Adrenal gland (tissue), 12 donors: ENCODE measurements around the gene TIPARP. TPM values are rescaled to one million over a fixed set of nuclear protein-coding genes. Genes with fewer than 3 reads are reported as not detected.

Source experiments
- DNase-seq, 7 donors: peaks; one replicate each; pipeline ENCODE4 v3.0.0-alpha.2; 2019 to 2020
- H3K27ac ChIP-seq, 5 donors: fragments of 200-600 bp; sonication (generic) in 4 of 5; 1 replicate in 3 of 5; 2 replicates in 2 of 5; pipeline versions ENCODE4 v1.5.1 to v1.8.0; 2016 to 2020; ENCODE audit warnings: mild to moderate bottlenecking in 1 of 5
- H3K27me3 ChIP-seq: fragments of 200-600 bp; 2 replicates; pipeline ENCODE4 v1.8.0; 2021
- H3K36me3 ChIP-seq, 2 donors: fragments of 200-600 bp; replicated peaks in 1 of 2; 1 replicate in 1 of 2; 2 replicates in 1 of 2; pipeline versions ENCODE4 v1.5.1 to v1.8.0; 2018 to 2022
- H3K4me1 ChIP-seq, 2 donors: fragments of 200-600 bp; replicated peaks in 1 of 2; 1 replicate in 1 of 2; 2 replicates in 1 of 2; pipeline versions ENCODE4 v1.5.1 to v1.8.0; 2018 to 2021
- H3K4me3 ChIP-seq, 4 donors: fragments of 200-600 bp; sonication (generic) in 3 of 4; one replicate each; pipeline ENCODE4 v1.5.1; 2016 to 2018
- H3K9me3 ChIP-seq, 3 donors: fragments of 200-600 bp; sonication (generic) in 1 of 3; replicated peaks in 1 of 3; 1 replicate in 2 of 3; 2 replicates in 1 of 3; pipeline versions ENCODE4 v1.5.1 to v1.8.0; 2016 to 2021
- POLR2A ChIP-seq, 2 donors: fragments of 450-650 bp; IDR thresholded peaks; one replicate each; pipeline ENCODE4 v1.6.1; 2017; ENCODE audit warnings: antibody characterized with exemption in 2 of 2, mild to moderate bottlenecking in 2 of 2, moderate library complexity in 1 of 2
- WGBS, 4 donors: extraction: QIAGEN DNeasy Blood & Tissue Kit in 2 of 4; methylation state at CpG; one replicate each; pipeline versions ENCODE4 v1.1.5 to v1.1.7; 2013 to 2017; 5-methylcytosine and 5-hydroxymethylcytosine counted together
- intact Hi-C, 2 donors: fragments of 100-400 bp; cut with DNase I; formaldehyde crosslinking; loops; one replicate each; pipeline versions ENCODE4 v1.14.1 to v1.15.0; 2022 to 2023
- polyA plus RNA-seq, 3 donors: library from polyadenylated mRNA; stranded (reverse); fragments of 200-250 nt in 2 of 3; fragments of 350-450 nt in 1 of 3; fragmentation: Illumina TruSeq in 1 of 3; extraction: RNeasy Lipid Tissue Mini Kit (QIAGEN cat#74804) in 1 of 3; gene quantifications; one replicate each; pipeline ENCODE4 v1.2.3, GENCODE V29; 2013 to 2014
- total RNA-seq, 9 donors: library from RNA; depleted of rRNA in 4 of 9; stranded (reverse); fragments of >200 nt in 4 of 9; fragments of 120-200 nt in 1 of 9; fragmentation: NEBNext Ultra II Directional in 1 of 9; extraction: Animal tissue kit (Norgen Biotek cat#: 25700) in 1 of 9; gene quantifications; one replicate each; pipeline versions ENCODE4 v1.1.0 to v1.2.4, GENCODE V29; 2013 to 2023
- TF ChIP-seq, protein P1 (sequence below), 6 experiments: fragments of 450-650 bp in 4 of 6; fragments of 200-600 bp in 2 of 6; sonication (generic) in 1 of 6; IDR thresholded peaks; 1 replicate in 5 of 6; 2 replicates in 1 of 6; pipeline versions ENCODE4 v1.5.1 to v1.8.0; 2016 to 2021; ENCODE audit warnings: antibody characterized with exemption in 6 of 6, mild to moderate bottlenecking in 2 of 6, moderate library complexity in 1 of 6
- donor health status: healthy with polysubstance abuse.
- donor health status: Bipolar disorder and iron deficiency.
- donor health status: DM: yes; HTN: yes; CAD: no.
- donor health status: DM: no; HTN: no; CAD: no.
- donor health status: DM: no; HTN: no; CAD: no.
- donor health status: DM: yes; HTN: yes; CAD: no.

Gene TIPARP
- total and polyA plus RNA-seq, 12 donors: 9.5 to 75.5 (median 18.2) TPM

DNA sequence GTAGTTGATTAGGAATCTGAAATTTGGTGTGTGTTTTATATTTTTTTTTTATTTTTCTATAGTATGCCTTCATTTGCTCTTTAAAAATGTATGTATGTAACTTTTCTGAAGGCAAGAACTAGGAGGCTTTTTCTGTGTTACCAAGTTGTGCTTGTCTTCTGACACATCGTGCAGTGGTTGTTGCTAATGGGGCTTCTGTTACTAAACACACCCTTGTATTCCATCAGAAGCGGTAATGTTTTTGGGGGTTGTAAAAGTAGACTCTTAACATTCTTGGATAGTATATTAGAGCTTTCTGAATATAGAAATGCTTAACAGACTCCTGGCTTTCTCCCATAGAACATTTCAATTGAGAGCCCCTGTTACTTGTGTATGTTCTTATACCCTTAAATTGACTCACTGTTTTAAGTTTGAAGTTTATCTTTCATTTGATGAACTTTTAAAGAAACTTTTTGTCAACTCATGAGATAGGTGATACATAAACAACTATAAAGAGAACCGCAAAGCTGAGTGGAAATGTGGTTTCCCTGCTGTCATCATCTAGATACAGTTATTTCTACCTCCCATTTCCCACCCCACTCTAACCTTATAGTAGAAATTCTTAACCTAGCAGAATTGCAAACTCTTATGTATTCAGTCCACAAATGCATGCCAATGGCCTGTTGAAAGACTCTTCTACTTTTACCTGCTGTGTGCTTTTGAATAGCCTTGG lies 2.5 kb downstream of the TIPARP start:
- Histone ChIP-seq H3K27me3 (no peaks in the 10 kb centered on the region), H3K4me3 (peak overlapping the region in 1 of 4 donors; percentile 82), H3K9me3 (no peaks in the 10 kb centered on the region), H3K27ac (no peak overlapping the region), H3K4me1 (peaks cover 0 to 48% of the 10 kb centered on the region in 2 donors), H3K36me3 (peaks cover 0 to 11% of the 10 kb centered on the region in 2 donors)
- no peak for DNase-seq
- TF ChIP-seq, protein P1, sequence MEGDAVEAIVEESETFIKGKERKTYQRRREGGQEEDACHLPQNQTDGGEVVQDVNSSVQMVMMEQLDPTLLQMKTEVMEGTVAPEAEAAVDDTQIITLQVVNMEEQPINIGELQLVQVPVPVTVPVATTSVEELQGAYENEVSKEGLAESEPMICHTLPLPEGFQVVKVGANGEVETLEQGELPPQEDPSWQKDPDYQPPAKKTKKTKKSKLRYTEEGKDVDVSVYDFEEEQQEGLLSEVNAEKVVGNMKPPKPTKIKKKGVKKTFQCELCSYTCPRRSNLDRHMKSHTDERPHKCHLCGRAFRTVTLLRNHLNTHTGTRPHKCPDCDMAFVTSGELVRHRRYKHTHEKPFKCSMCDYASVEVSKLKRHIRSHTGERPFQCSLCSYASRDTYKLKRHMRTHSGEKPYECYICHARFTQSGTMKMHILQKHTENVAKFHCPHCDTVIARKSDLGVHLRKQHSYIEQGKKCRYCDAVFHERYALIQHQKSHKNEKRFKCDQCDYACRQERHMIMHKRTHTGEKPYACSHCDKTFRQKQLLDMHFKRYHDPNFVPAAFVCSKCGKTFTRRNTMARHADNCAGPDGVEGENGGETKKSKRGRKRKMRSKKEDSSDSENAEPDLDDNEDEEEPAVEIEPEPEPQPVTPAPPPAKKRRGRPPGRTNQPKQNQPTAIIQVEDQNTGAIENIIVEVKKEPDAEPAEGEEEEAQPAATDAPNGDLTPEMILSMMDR (IDR thresholded peaks at IDR 0.05): no peak
- TF ChIP-seq POLR2A (IDR thresholded peaks at IDR 0.05): no peak
- intact Hi-C loops: loop anchor here (5.0 to 10.0 kb wide), 2 partner anchors 150 to 408 kb away; partner anchors contain the start of gene LEKR1 (in 1 of the 2)
- WGBS, 4 donors: 88 to 95% (median 89%) methylated on average over 3 of the region's 3 CpGs

DNA sequence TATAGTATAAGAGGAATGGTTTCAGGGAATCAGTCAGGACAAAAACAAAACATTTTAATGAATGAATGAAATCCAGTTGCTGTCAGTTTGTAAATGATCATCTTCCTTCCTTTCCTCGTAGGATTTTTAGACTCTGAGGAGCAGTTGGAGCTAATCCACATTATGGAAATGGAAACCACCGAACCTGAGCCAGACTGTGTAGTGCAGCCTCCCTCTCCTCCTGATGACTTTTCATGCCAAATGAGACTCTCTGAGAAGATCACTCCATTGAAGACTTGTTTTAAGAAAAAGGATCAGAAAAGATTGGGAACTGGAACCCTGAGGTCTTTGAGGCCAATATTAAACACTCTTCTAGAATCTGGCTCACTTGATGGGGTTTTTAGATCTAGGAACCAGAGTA lies 3.1 kb downstream of the TIPARP start:
- H3K9me3 ChIP-seq: no peaks in the 10 kb centered on the region
- peak overlapping the region in 1 of 4 donors; percentile 82 for H3K4me3 ChIP-seq
- intact Hi-C loops: loop anchor here (5.0 to 10.0 kb wide), 2 partner anchors 150 to 407 kb away; partner anchors contain the start of gene LEKR1 (in 1 of the 2)
- peaks cover 0 to 11% of the 10 kb centered on the region in 2 donors for H3K36me3 ChIP-seq
- H3K27me3 ChIP-seq: no peaks in the 10 kb centered on the region
- TF ChIP-seq POLR2A (IDR thresholded peaks at IDR 0.05): no peak
- no peak overlapping the region for H3K27ac ChIP-seq
- peaks cover 0 to 54% of the 10 kb centered on the region in 2 donors for H3K4me1 ChIP-seq
- WGBS, 4 donors: 55 to 76% (median 56%) methylated on average over 2 of the region's 2 CpGs
- no peak for DNase-seq

DNA sequence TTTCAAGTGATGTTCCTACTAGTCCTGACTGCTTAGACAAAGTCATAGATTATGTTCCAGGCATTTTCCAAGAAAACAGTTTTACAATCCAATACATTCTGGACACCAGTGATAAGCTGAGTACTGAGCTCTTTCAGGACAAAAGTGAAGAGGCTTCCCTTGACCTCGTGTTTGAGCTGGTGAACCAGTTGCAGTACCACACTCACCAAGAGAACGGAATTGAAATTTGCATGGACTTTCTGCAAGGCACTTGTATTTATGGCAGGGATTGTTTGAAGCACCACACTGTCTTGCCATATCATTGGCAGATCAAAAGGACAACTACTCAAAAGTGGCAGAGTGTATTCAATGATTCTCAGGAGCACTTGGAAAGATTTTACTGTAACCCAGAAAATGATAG lies 3.8 kb downstream of the TIPARP start:
- intact Hi-C loops: loop anchor here (5.0 to 10.0 kb wide), 2 partner anchors 149 to 407 kb away; partner anchors contain the start of gene LEKR1 (in 1 of the 2)
- WGBS, 4 donors: 86 to 97% (median 89%) methylated on average over 2 of the region's 2 CpGs

DNA sequence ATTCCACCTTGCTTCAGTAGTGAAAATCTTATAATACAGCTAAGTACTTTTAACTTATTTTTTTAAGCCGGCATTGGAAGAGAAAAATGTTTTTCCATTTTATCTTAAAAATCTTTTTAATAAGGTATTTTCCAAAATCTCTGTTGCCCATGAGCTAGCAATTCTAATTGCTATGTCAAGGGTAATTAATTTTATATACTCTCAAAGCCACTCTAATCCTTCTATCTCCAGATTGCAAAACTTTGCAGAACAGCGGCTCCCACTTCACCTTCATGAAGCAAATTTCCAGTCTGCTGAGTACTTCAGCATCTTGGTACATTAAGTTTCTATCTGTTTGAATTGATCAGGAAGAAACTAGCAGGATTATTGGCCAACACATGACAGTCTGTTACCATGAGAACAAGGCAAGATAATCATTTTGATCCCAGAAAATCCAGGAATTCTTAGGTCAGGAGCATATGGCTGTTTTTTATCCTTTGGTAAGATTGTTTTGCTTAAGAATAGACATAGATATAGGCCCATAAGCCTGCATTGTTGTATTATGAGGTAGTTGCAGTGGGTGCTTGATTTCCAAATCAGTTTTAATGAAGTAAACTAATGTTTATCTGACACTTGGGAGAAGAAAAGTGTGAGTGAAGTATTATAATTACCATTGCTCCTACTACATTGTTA lies 6.0 kb downstream of the TIPARP start:
- no peak overlapping the region for H3K4me3 ChIP-seq
- no peaks in the 10 kb centered on the region for H3K9me3 ChIP-seq
- TF ChIP-seq, protein P1 (IDR thresholded peaks at IDR 0.05): no peak
- TF ChIP-seq POLR2A (IDR thresholded peaks at IDR 0.05): no peak
- H3K36me3 ChIP-seq: peaks cover 0 to 11% of the 10 kb centered on the region in 2 donors
- intact Hi-C loops: no loop called here
- 90 to 94% (median 92%) methylated on average over 2 of the region's 2 CpGs for WGBS, 4 donors
- H3K27me3 ChIP-seq: no peaks in the 10 kb centered on the region
- H3K27ac ChIP-seq: peak overlapping the region in 1 of 5 donors; percentile 35
- peaks cover 4 to 77% of the 10 kb centered on the region in 2 donors for H3K4me1 ChIP-seq
- DNase-seq: no peak

More for the DNA sequence above, 3.8 kb downstream of the TIPARP start:
- H3K27ac ChIP-seq: no peak overlapping the region
- H3K4me1 ChIP-seq: peaks cover 0 to 61% of the 10 kb centered on the region in 2 donors
- TF ChIP-seq POLR2A (IDR thresholded peaks at IDR 0.05): no peak
- TF ChIP-seq, protein P1 (IDR thresholded peaks at IDR 0.05): no peak
- H3K27me3 ChIP-seq: no peaks in the 10 kb centered on the region
- H3K9me3 ChIP-seq: no peaks in the 10 kb centered on the region
- DNase-seq: no peak
- H3K36me3 ChIP-seq: peaks cover 0 to 11% of the 10 kb centered on the region in 2 donors
- no peak overlapping the region for H3K4me3 ChIP-seq
